ENCODE measurements around the gene USP17L12.
"Not testable (repeated sequence)": the region's sequence is repeated elsewhere in the genome, so short reads cannot be mapped to it uniquely, and the experiment has no call there.

USP17L12 gene, protein sequence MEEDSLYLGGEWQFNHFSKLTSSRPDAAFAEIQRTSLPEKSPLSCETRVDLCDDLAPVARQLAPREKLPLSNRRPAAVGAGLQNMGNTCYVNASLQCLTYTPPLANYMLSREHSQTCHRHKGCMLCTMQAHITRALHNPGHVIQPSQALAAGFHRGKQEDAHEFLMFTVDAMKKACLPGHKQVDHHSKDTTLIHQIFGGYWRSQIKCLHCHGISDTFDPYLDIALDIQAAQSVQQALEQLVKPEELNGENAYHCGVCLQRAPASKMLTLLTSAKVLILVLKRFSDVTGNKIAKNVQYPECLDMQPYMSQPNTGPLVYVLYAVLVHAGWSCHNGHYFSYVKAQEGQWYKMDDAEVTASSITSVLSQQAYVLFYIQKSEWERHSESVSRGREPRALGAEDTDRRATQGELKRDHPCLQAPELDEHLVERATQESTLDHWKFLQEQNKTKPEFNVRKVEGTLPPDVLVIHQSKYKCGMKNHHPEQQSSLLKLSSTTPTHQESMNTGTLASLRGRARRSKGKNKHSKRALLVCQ

GRCh38 chr4:9219852-9220251 lies at the start of gene USP17L12:
Gene USP17L12, plus strand, starts transcription at chr4:9220152. Its CDS starts 0 bp downstream, at chr4:9220152.
- DNase-seq (ENCODE audit: low read depth) = not testable (repeated sequence)

GRCh38 chr4:9210357-9210756 lies 9.6 kb upstream of the USP17L12 start, which contains the start of gene USP17L10:
Gene USP17L10, plus strand, starts transcription at chr4:9210657. Its CDS starts 0 bp downstream, at chr4:9210657.
- not testable (repeated sequence) for DNase-seq (ENCODE audit: low read depth)

GRCh38 chr4:9214701-9215100 lies 5.3 kb upstream of the USP17L12 start:
- not testable (repeated sequence) for DNase-seq (ENCODE audit: low read depth)

DNA sequence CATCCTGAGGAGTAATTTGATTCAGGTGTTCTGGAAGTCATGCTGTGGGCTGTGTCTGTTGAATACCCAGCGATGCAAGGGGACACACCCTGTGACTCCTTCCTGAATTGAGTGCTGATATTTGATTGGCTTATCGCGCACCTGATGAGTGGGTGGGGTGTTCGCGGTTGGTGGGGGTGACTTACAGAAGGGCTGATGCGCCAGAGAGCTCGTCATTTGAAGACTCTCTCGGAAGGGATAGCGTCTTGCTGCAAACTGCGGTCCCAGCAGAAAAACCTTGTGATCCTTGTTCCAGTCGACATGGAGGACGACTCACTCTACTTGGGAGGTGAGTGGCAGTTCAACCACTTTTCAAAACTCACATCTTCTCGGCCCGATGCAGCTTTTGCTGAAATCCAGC lies 4.8 kb upstream of the USP17L12 start, which contains the start of gene USP17L11:
Gene USP17L11 (plus strand): TSS at position 301 of the 400 bp plus-strand sequence. CDS start 0 bp downstream, at position 301.
- not testable (repeated sequence) for DNase-seq (ENCODE audit: low read depth)

- DNase-seq (ENCODE audit: low read depth) = not testable (repeated sequence)
Observed at GRCh38 chr4:9224596-9224995, 4.6 kb downstream of the USP17L12 start, which contains the start of gene USP17L13. Gene USP17L13, plus strand, starts transcription at chr4:9224896. Its CDS starts 0 bp downstream, at chr4:9224896.

DNA sequence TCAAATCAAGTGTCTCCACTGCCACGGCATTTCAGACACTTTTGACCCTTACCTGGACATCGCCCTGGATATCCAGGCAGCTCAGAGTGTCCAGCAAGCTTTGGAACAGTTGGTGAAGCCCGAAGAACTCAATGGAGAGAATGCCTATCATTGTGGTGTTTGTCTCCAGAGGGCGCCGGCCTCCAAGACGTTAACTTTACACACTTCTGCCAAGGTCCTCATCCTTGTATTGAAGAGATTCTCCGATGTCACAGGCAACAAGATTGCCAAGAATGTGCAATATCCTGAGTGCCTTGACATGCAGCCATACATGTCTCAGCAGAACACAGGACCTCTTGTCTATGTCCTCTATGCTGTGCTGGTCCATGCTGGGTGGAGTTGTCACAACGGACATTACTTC lies 10.3 kb downstream of the USP17L12 start:
- DNase-seq (ENCODE audit: low read depth) = not testable (repeated sequence)

DNA sequence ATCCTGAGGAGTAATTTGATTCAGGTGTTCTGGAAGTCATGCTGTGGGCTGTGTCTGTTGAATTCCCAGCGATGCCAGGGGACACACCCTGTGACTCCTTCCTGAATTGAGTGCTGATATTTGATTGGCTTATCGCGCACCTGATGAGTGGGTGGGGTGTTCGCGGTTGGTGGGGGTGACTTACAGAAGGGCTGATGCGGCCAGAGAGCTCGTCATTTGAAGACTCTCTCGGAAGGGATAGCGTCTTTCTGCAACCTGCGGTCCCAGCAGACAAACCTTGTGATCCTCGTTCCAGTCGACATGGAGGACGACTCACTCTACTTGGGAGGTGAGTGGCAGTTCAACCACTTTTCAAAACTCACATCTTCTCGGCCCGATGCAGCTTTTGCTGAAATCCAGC lies 14.1 kb downstream of the USP17L12 start, which contains the start of gene USP17L15:
Gene USP17L15 (plus strand): TSS at position 301 of the 400 bp plus-strand sequence. CDS start 0 bp downstream, at position 301.
- DNase-seq (ENCODE audit: low read depth) = not testable (repeated sequence)

DNA sequence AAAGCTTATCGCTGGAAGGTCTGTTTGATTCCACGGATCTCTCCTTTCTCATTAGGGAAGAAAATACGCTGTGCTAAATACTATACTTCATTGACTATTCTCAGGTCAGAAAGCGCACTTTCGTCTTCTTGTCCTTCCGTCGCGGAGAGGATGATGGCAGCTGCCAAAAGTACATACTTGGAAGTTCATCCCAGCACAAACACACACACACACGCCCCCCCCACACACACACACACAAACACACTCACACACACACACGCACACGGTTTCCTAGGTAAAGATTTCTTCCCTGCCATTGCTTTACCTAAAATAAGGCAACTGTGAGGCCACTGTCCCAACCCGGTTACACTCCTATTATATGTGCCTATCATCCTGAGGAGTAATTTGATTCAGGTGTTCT lies 18.5 kb downstream of the USP17L12 start:
- not testable (repeated sequence) for DNase-seq (ENCODE audit: low read depth)

DNA sequence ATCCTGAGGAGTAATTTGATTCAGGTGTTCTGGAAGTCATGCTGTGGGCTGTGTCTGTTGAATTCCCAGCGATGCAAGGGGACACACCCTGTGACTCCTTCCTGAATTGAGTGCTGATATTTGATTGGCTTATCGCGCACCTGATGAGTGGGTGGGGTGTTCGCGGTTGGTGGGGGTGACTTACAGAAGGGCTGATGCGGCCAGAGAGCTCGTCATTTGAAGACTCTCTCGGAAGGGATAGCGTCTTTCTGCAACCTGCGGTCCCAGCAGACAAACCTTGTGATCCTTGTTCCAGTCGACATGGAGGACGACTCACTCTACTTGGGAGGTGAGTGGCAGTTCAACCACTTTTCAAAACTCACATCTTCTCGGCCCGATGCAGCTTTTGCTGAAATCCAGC lies 23.6 kb downstream of the USP17L12 start, which contains the start of gene USP17L17:
Gene USP17L17 (plus strand): TSS at position 301 of the 400 bp plus-strand sequence. CDS start 0 bp downstream, at position 301.
- DNase-seq (ENCODE audit: low read depth) = not testable (repeated sequence)

GRCh38 chr4:9247953-9248680 lies 28.2 kb downstream of the USP17L12 start, which contains the start of gene USP17L18:
Gene USP17L18, plus strand, starts transcription at chr4:9248630. Its CDS starts 0 bp downstream, at chr4:9248630.
- DNase-seq (ENCODE audit: low read depth) = not testable (repeated sequence)

- DNase-seq (ENCODE audit: low read depth) = not testable (repeated sequence)
Observed at GRCh38 chr4:9253078-9253477, 33.1 kb downstream of the USP17L12 start, which contains the start of gene USP17L19. Gene USP17L19, plus strand, starts transcription at chr4:9253378. Its CDS starts 0 bp downstream, at chr4:9253378.

DNA sequence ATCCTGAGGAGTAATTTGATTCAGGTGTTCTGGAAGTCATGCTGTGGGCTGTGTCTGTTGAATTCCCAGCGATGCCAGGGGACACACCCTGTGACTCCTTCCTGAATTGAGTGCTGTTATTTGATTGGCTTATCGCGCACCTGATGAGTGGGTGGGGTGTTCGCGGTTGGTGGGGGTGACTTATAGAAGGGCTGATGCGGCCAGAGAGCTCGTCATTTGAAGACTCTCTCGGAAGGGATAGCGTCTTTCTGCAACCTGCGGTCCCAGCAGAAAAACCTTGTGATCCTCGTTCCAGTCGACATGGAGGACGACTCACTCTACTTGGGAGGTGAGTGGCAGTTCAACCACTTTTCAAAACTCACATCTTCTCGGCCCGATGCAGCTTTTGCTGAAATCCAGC lies 37.9 kb downstream of the USP17L12 start, which contains the start of gene USP17L20:
Gene USP17L20 (plus strand): TSS at position 301 of the 400 bp plus-strand sequence. CDS start 0 bp downstream, at position 301.
- DNase-seq (ENCODE audit: low read depth) = not testable (repeated sequence)

DNA sequence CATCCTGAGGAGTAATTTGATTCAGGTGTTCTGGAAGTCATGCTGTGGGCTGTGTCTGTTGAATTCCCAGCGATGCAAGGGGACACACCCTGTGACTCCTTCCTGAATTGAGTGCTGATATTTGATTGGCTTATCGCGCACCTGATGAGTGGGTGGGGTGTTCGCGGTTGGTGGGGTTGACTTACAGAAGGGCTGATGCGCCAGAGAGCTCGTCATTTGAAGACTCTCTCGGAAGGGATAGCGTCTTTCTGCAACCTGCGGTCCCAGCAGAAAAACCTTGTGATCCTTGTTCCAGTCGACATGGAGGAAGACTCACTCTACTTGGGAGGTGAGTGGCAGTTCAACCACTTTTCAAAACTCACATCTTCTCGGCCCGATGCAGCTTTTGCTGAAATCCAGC lies 42.6 kb downstream of the USP17L12 start, which contains the start of gene USP17L21:
Gene USP17L21 (plus strand): TSS at position 301 of the 400 bp plus-strand sequence. CDS start 0 bp downstream, at position 301.
- not testable (repeated sequence) for DNase-seq (ENCODE audit: low read depth)

- not testable (repeated sequence) for DNase-seq (ENCODE audit: low read depth)
Observed at GRCh38 chr4:9267319-9267718, 47.4 kb downstream of the USP17L12 start, which contains the start of gene USP17L22. Gene USP17L22, plus strand, starts transcription at chr4:9267619. Its CDS starts 0 bp downstream, at chr4:9267619.
